Measurements from ENCODE around the gene SYNC. TPM values are rescaled to one million over a fixed set of nuclear protein-coding genes. Genes with fewer than 3 reads are reported as not detected.
A peak's percentile ranks its signal among the peaks of the same experiment; 100 is the strongest.

SYNC gene
- total and polyA plus RNA-seq, 9 of the 15 experiments (the other 6 are each of a cell fraction or from before 2014, with no cell fraction given) = 0.49 to 1.1 (median 0.87) TPM

GRCh38 chr1:32695098-32695904, 7.3 kb downstream of the SYNC start (continued):
- no peak for TF ChIP-seq TCF7L2 (IDR thresholded peaks at IDR 0.05; ENCODE audit: low read depth, low read length)
- TF ChIP-seq MTA3 (IDR thresholded peaks at IDR 0.05; ENCODE audit: borderline replicate concordance) = no peak
- peak; percentile 41; the same call in 1 of the 2 replicates for TF ChIP-seq GTF2E2 (tag; IDR thresholded peaks at IDR 0.05)
- TF ChIP-seq, protein P1, sequence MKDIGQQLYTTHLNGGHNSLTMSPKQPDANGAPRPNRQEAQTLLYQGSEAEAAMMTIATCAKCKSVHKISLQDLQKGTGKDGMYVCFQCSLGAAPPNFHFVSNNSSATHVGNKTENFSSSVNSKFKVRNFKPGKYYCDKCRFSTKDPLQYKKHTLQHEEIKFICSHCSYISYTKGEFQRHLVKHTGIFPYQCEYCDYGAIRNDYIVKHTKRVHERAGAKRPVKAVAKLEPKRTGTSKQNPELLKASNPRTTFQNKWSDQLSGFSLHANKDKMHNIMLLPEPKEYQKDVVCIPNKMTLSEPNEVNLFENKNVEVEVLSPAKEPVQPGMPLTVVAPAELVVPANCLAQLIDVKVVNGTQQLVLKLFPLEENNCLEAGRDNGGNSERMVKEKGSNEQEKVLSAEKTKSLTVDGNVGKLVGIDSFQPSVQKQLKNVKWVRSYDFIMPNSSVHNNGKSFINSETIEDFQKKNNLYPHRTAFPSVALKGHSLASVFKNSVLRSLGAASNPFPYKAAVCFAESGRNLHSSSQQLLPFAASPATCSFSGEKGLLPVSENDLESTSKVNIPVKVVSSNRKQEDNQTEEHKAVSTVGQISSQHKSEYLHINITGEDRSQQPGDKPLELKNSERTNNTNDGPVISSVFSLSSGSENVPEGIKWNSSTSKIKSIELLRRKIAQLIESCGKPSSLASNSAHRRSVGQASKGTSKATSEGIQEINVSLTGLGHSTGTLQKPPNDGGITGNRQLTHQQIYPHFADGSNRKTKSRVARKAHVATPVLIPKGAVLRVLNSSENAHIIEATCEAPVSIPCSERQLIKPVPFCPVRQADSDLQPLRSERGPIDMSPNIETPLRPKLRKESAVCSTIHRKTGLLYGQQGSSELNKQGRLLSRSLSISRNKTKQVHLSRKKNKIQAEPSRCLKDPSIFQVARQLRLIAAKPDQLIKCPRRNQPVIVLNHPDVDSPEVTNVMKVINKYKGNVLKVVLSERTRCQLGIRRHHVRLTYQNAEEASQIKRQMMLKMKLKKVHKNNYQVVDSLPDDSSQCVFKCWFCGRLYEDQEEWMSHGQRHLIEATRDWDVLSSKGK (CRISPR knock-in tag; IDR thresholded peaks at IDR 0.05) = no peak
- no peak for TF ChIP-seq HDGF (IDR thresholded peaks at IDR 0.05)
- no peak for TF ChIP-seq ZNF75A (CRISPR knock-in tag; IDR thresholded peaks at IDR 0.05)
- no peak for TF ChIP-seq E2F6 (IDR thresholded peaks at IDR 0.05; ENCODE audit: borderline replicate concordance in 1 of 2, extremely low read depth in 1 of 2, insufficient read depth in 1 of 2, insufficient read length in 1 of 2, low read depth in 1 of 2, low read length in 1 of 2, poor library complexity in 1 of 2, severe bottlenecking in 1 of 2)
- no peak for TF ChIP-seq ZNF699 (CRISPR knock-in tag; IDR thresholded peaks at IDR 0.05; ENCODE audit: insufficient replicate concordance)
- TF ChIP-seq FIP1L1 (IDR thresholded peaks at IDR 0.05; ENCODE audit: low read depth, low read length, poor library complexity, severe bottlenecking) = no peak
- TF ChIP-seq, protein P2, sequence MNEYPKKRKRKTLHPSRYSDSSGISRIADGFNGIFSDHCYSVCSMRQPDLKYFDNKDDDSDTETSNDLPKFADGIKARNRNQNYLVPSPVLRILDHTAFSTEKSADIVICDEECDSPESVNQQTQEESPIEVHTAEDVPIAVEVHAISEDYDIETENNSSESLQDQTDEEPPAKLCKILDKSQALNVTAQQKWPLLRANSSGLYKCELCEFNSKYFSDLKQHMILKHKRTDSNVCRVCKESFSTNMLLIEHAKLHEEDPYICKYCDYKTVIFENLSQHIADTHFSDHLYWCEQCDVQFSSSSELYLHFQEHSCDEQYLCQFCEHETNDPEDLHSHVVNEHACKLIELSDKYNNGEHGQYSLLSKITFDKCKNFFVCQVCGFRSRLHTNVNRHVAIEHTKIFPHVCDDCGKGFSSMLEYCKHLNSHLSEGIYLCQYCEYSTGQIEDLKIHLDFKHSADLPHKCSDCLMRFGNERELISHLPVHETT (CRISPR knock-in tag; conservative IDR thresholded peaks at IDR 0.05 in 1 of 2, IDR thresholded peaks at IDR 0.05 in 1 of 2) = peak in 1 of 2 experiments; percentile 53; a peak in 2 of 4 replicates
- no peak for TF ChIP-seq ZNF232 (CRISPR knock-in tag; IDR thresholded peaks at IDR 0.05)
- TF ChIP-seq ZNF41 (CRISPR knock-in tag; conservative IDR thresholded peaks at IDR 0.05) = no peak
- TF ChIP-seq ZNF263 (CRISPR knock-in tag; IDR thresholded peaks at IDR 0.05; ENCODE audit: borderline replicate concordance) = no peak
- peak; percentile 21; the same call in 1 of the 2 replicates for TF ChIP-seq SMARCE1 (IDR thresholded peaks at IDR 0.05)
- TF ChIP-seq E4F1 (CRISPR knock-in tag; IDR thresholded peaks at IDR 0.05; ENCODE audit: borderline replicate concordance) = no peak
- no peak for TF ChIP-seq ZBTB8A (IDR thresholded peaks at IDR 0.05; ENCODE audit: partially characterized antibody)
- no peak for TF ChIP-seq ZNF217 (CRISPR knock-in tag; IDR thresholded peaks at IDR 0.05)
- TF ChIP-seq PTBP1 (IDR thresholded peaks at IDR 0.05; ENCODE audit: low read depth, low read length) = no peak

All from K562 (cell line).